IMR-90 (cell line): ENCODE data around the gene SPI1. TPM values are rescaled to one million over a fixed set of nuclear protein-coding genes. Genes with fewer than 3 reads are reported as not detected.
A peak's percentile ranks its signal among the peaks of the same experiment; 100 is the strongest.

Experiments
- ATAC-seq: fragments of 200-7000 bp; cut with Tn5 transposase; 2 replicates; pipeline ENCODE4 v1.9.1; 2020; ENCODE audit warnings: low read depth, mild to moderate bottlenecking, moderate library complexity
- BruUV-seq: library from RNA; stranded (reverse); fragments of 400-500 nt; replicated peaks from 2 replicates; lab custom pipeline; 2021; lab: Mats Ljungman, UMichigan
- CTCF ChIA-PET: fragments of 300-600 bp; formaldehyde crosslinking; extraction: SDS; loops from one replicate; lab custom pipeline; 2021; ENCODE audit warnings: antibody characterized with exemption; lab: Yijun Ruan, JAX
- POLR2A ChIA-PET: fragments of 300-600 bp; sonication (Branson Sonifier 250); formaldehyde crosslinking; loops from one replicate; lab custom pipeline; 2022; ENCODE audit warnings: antibody characterized with exemption; ENCODE audit not compliant: unreplicated experiment; lab: Charles Lee
- DNase-seq: peaks from one replicate; pipeline ENCODE4 v3.0.0; 2013
- H2AFZ ChIP-seq: replicated peaks from 2 replicates; pipeline ENCODE3; 2013; ENCODE audit warnings: low read length, mild to moderate bottlenecking; ENCODE audit not compliant: poor library complexity
- H2AK5ac ChIP-seq: 2 replicates; pipeline ENCODE4 v1.6.1; 2013; ENCODE audit warnings: low read depth, low read length, inconsistent platforms
- H2AK9ac ChIP-seq: replicated peaks from 2 replicates; pipeline ENCODE3; 2013; ENCODE audit warnings: mild to moderate bottlenecking, low read depth, low read length, moderate library complexity; ENCODE audit not compliant: poor library complexity
- H2BK120ac ChIP-seq: 2 replicates; pipeline ENCODE4 v1.6.1; 2013; ENCODE audit warnings: low read depth, low read length, inconsistent platforms
- H2BK15ac ChIP-seq: 3 replicates; pipeline ENCODE4 v1.6.1; 2013; ENCODE audit warnings: low read depth, low read length, inconsistent platforms
- H2BK20ac ChIP-seq: 2 replicates; pipeline ENCODE4 v1.6.1; 2013; ENCODE audit warnings: low read depth, mild to moderate bottlenecking, inconsistent platforms, low read length, moderate library complexity
- H2BK5ac ChIP-seq: 2 replicates; pipeline ENCODE4 v1.6.1; 2013; ENCODE audit warnings: mild to moderate bottlenecking, low read depth, low read length, inconsistent platforms; ENCODE audit not compliant: poor library complexity, severe bottlenecking
- H3K14ac ChIP-seq: replicated peaks from 2 replicates; pipeline ENCODE4 v1.6.1; 2013; ENCODE audit warnings: low read depth, low read length, inconsistent platforms
- H3K18ac ChIP-seq: 2 replicates; pipeline ENCODE4 v1.6.1; 2013; ENCODE audit warnings: low read depth, low read length, control low read depth
- H3K23ac ChIP-seq: 2 replicates; pipeline ENCODE4 v1.6.1; 2013; ENCODE audit warnings: low read depth, low read length, inconsistent platforms
- H3K27ac ChIP-seq: 2 replicates; pipeline ENCODE4 v1.5.1; 2013; ENCODE audit warnings: mild to moderate bottlenecking, control low read depth, low read length; ENCODE audit not compliant: insufficient read depth
- H3K27me3 ChIP-seq: 2 replicates; pipeline ENCODE4 v1.6.1; 2013; ENCODE audit warnings: low read length; ENCODE audit not compliant: control insufficient read depth, insufficient read depth
- H3K36me3 ChIP-seq: 2 replicates; pipeline ENCODE4 v1.6.1; 2013; ENCODE audit warnings: low read length, mixed read lengths; ENCODE audit not compliant: control insufficient read depth, insufficient read depth
- H3K4ac ChIP-seq: 2 replicates; pipeline ENCODE4 v1.6.1; 2013; ENCODE audit warnings: low read depth, low read length, inconsistent platforms
- H3K4me1 ChIP-seq: 2 replicates; pipeline ENCODE4 v1.6.1; 2013; ENCODE audit warnings: low read length, mixed read lengths; ENCODE audit not compliant: control insufficient read depth, insufficient read depth
- H3K4me2 ChIP-seq: 2 replicates; pipeline ENCODE4 v1.6.1; 2013; ENCODE audit warnings: low read depth, mild to moderate bottlenecking, control low read depth, low read length, moderate library complexity
- H3K4me3 ChIP-seq: 2 replicates; pipeline ENCODE4 v1.5.1; 2013; ENCODE audit warnings: low read depth, mild to moderate bottlenecking, control low read depth, low read length, moderate library complexity; ENCODE audit not compliant: insufficient read depth
- H3K56ac ChIP-seq: 2 replicates; pipeline ENCODE4 v1.6.1; 2013; ENCODE audit warnings: low read length, inconsistent platforms; ENCODE audit not compliant: insufficient read depth; ENCODE audit errors: extremely low read depth
- H3K79me1 ChIP-seq, 2 experiments: 2 replicates each; pipeline ENCODE4 v1.6.1; 2013; ENCODE audit warnings: low read length in 2 of 2, inconsistent platforms in 1 of 2, low read depth in 1 of 2
- H3K9ac ChIP-seq: 2 replicates; pipeline ENCODE4 v1.6.1; 2013; ENCODE audit warnings: low read depth, low read length, control low read depth
- H3K9me1 ChIP-seq: 2 replicates; pipeline ENCODE4 v1.6.1; 2013; ENCODE audit warnings: low read length, inconsistent platforms; ENCODE audit not compliant: insufficient read depth
- H3K9me3 ChIP-seq: 2 replicates; pipeline ENCODE4 v1.6.1; 2013; ENCODE audit warnings: low read length; ENCODE audit not compliant: control insufficient read depth, insufficient read depth
- H4K20me1 ChIP-seq: 2 replicates; pipeline ENCODE4 v1.6.1; 2013; ENCODE audit warnings: low read length, inconsistent platforms; ENCODE audit not compliant: insufficient read depth
- H4K5ac ChIP-seq: 2 replicates; pipeline ENCODE4 v1.6.1; 2013; ENCODE audit warnings: mild to moderate bottlenecking, low read depth, low read length, control low read depth
- H4K8ac ChIP-seq, 2 experiments: 2 replicates each; pipeline ENCODE4 v1.6.1; 2013; ENCODE audit warnings: low read depth in 2 of 2, low read length in 2 of 2, control low read depth in 1 of 2, inconsistent platforms in 1 of 2
- H4K91ac ChIP-seq: 2 replicates; pipeline ENCODE4 v1.6.1; 2013; ENCODE audit warnings: low read depth, low read length, inconsistent platforms; ENCODE audit not compliant: insufficient read depth
- CEBPB ChIP-seq: IDR thresholded peaks from 2 replicates; pipeline ENCODE4 v1.6.1; 2012; ENCODE audit warnings: low read depth, low read length, improper control_type of control experiment
- CHD1 ChIP-seq: IDR thresholded peaks from 2 replicates; pipeline ENCODE4 v1.6.1; 2012; ENCODE audit warnings: low read depth, low read length, improper control_type of control experiment
- NFE2L2 ChIP-seq: fragments of 150-350 bp; IDR thresholded peaks from 2 replicates; pipeline ENCODE4 v1.6.1; 2016; ENCODE audit warnings: low read depth, mild to moderate bottlenecking, low read length
- POLR2A ChIP-seq: IDR thresholded peaks from 2 replicates; pipeline ENCODE4 v1.6.1; 2012; ENCODE audit warnings: mild to moderate bottlenecking, low read depth, low read length
- RAD21 ChIP-seq: IDR thresholded peaks from 2 replicates; pipeline ENCODE4 v1.6.1; 2012; ENCODE audit warnings: low read length, improper control_type of control experiment
- RFX5 ChIP-seq: IDR thresholded peaks from 2 replicates; pipeline ENCODE4 v1.8.0; 2012; ENCODE audit warnings: low read depth, mild to moderate bottlenecking, low read length, moderate library complexity
- WGBS, 2 experiments: methylation state at CpG; one replicate each; pipeline versions ENCODE4 v1.1.5 to v1.1.7; 2013; ENCODE audit warnings: missing lambda C conversion rate in 2 of 2; ENCODE audit not compliant: insufficient read length in 1 of 2; ENCODE audit errors: extremely low coverage in 2 of 2; 5-methylcytosine and 5-hydroxymethylcytosine counted together
- dilution Hi-C: fragments of 300-500 bp; cut with HindIII; formaldehyde crosslinking; loops from one replicate; pipeline ENCODE4 v1.14.3; 2018; ENCODE audit warnings: low sequenced_read_pairs; ENCODE audit not compliant: unreplicated experiment
- in situ Hi-C: fragments of 300-500 bp; cut with MboI; formaldehyde crosslinking; loops from 3 replicates; pipeline ENCODE4 v1.14.3; 2019; ENCODE audit warnings: low sequenced_read_pairs, inconsistent platforms, mixed read lengths
- intact Hi-C: fragments of 100-400 bp; cut with micrococcal nuclease; formaldehyde crosslinking; loops from 2 replicates; pipeline ENCODE4 v1.10.0; 2022
- polyA plus RNA-seq, 3 experiments: library from polyadenylated mRNA; depleted of rRNA; stranded (reverse); fragments of >200 nt; gene quantifications; 2 replicates each; pipeline ENCODE4 v1.2.3, GENCODE V29; 2012; ENCODE audit warnings: low replicate concordance in 1 of 3
- total RNA-seq: library from RNA; depleted of rRNA; stranded (reverse); fragments of >200 nt; gene quantifications from 2 replicates; pipeline ENCODE4 v1.2.3, GENCODE V29; 2012
- TF ChIP-seq, protein P1 (sequence below): fragments of 150-350 bp; IDR thresholded peaks from 2 replicates; pipeline ENCODE4 v1.6.1; 2016; ENCODE audit warnings: low read depth, mild to moderate bottlenecking, low read length, moderate library complexity, borderline replicate concordance

SPI1 gene
- total and polyA plus RNA-seq, 2 of the 4 experiments (the other 2 are of a cell fraction), result not detected

DNA sequence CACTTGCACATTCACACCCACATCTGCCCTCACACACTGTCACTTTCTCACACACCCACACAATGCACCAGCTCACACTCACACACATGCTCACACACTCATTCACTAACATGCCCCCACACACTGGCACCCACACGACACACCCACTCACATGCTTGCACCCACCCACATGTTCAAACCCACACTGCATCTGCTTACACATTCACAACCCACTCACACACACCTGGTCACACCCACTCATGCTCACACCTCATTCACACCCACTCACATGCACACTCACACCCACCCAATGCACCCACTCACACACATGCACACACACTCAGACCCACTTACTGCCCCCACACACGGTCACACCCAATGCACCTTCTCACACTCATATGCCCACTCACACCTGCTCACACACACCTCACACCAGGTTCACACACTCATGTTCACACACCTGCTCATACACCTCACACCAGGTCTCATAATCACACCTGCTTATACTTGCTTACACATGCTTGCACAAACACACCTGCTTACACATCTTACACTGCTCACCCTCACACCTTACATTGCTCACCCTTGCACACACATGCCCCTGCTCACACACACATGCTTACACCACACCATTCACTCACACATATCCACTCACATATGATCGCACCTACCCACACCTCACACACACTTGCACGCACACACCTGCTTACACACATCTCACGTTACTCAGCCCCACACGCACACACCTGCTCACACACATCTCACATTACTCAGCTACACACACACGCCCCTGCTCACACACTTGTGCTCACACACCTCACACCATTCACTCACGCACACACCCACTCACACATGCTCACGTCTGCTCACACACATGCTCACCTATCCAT lies 22.0 kb downstream of the SPI1 start:
- H3K56ac ChIP-seq, result no peak overlapping the region; the same call in 1 of the 2 replicates
- ATAC-seq (no peak), DNase-seq (no peak)
- no peak overlapping the region for H4K5ac ChIP-seq
- H3K27ac ChIP-seq, result no peak overlapping the region
- no peak overlapping the region for H3K4me3 ChIP-seq
- no peak overlapping the region for H2BK120ac ChIP-seq
- H2BK20ac ChIP-seq, result no peak overlapping the region
- intact Hi-C loops (no loop called here), in situ Hi-C loops (loop anchor here (25.0 kb wide), 1 partner anchor 469 kb away; no protein-coding TSS in a partner anchor), dilution Hi-C loops (no loop called here)
- no peak overlapping the region for H2BK15ac ChIP-seq
- H3K4me2 ChIP-seq, result no peak overlapping the region
- H4K20me1 ChIP-seq, result no peaks in the 10 kb centered on the region
- H2AK9ac ChIP-seq, result no peak overlapping the region
- H3K4ac ChIP-seq, result no peak overlapping the region
- peak overlapping the region; percentile 37 for H2BK5ac ChIP-seq
- no peak overlapping the region for H4K91ac ChIP-seq
- peaks cover 20% of the 10 kb centered on the region for H3K9me1 ChIP-seq
- no TSS peak for BruUV-seq
- H3K36me3 ChIP-seq, result no peaks in the 10 kb centered on the region
- H2AK5ac ChIP-seq, result peak overlapping the region; percentile 86; the same call in 1 of the 2 replicates
- H2AFZ ChIP-seq, result peak overlapping the region; percentile 61
- TF ChIP-seq CEBPB (no peak), RAD21 (no peak), CHD1 (no peak), POLR2A (no peak), NFE2L2 (no peak), RFX5 (no peak)
- TF ChIP-seq, protein P1, sequence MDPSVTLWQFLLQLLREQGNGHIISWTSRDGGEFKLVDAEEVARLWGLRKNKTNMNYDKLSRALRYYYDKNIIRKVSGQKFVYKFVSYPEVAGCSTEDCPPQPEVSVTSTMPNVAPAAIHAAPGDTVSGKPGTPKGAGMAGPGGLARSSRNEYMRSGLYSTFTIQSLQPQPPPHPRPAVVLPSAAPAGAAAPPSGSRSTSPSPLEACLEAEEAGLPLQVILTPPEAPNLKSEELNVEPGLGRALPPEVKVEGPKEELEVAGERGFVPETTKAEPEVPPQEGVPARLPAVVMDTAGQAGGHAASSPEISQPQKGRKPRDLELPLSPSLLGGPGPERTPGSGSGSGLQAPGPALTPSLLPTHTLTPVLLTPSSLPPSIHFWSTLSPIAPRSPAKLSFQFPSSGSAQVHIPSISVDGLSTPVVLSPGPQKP, result no peak
- H3K14ac ChIP-seq, result no peak overlapping the region
- WGBS, 2 experiments, result 89% methylated on average over 9 of the region's 9 CpGs; no CpG with 5 or more reads in 1 of the 2 experiments
- CTCF ChIA-PET, result interaction anchor here (0.6 kb wide), 1 partner anchor 17 kb away, joined by 3 read pairs; no protein-coding TSS in a partner anchor
- H3K9ac ChIP-seq, result no peak overlapping the region
- no peak overlapping the region for H3K18ac ChIP-seq
- peaks cover 0 to 2% of the 10 kb centered on the region in 2 experiments; a peak in 1 of 4 replicates for H3K79me1 ChIP-seq
- H3K4me1 ChIP-seq, result no peaks in the 10 kb centered on the region
- H4K8ac ChIP-seq, result no peak overlapping the region
- no peaks in the 10 kb centered on the region for H3K9me3 ChIP-seq
- POLR2A ChIA-PET, result no interaction called here
- no peak overlapping the region for H3K23ac ChIP-seq
- no peaks in the 10 kb centered on the region; the same call in none of the 2 replicates for H3K27me3 ChIP-seq
